K562 (cell line): ENCODE measurements around the gene TBCEL. TPM values are rescaled to one million over a fixed set of nuclear protein-coding genes. Genes with fewer than 3 reads are reported as not detected.

Experiments
- DPF2 ChIP-seq: fragments of 450-650 bp; IDR thresholded peaks from 2 replicates; pipeline ENCODE4 v1.6.1; 2016
- HDAC6 ChIP-seq: IDR thresholded peaks from 2 replicates; pipeline ENCODE4 v1.6.1; 2012; ENCODE audit warnings: low read depth, mild to moderate bottlenecking, control low read depth, inconsistent platforms, low read length, moderate library complexity
- RBM25 ChIP-seq: fragments of 200-400 bp; formaldehyde crosslinking; IDR thresholded peaks from 2 replicates; pipeline ENCODE4 v1.6.1; 2018; ENCODE audit warnings: low read length, low read depth, moderate library complexity; ENCODE audit not compliant: severe bottlenecking
- SMAD2 ChIP-seq: fragments of 150-350 bp; IDR thresholded peaks from 2 replicates; pipeline ENCODE4 v1.6.1; 2014; ENCODE audit warnings: low read depth, mild to moderate bottlenecking, low read length
- SRSF9 ChIP-seq: fragments of 200-400 bp; formaldehyde crosslinking; IDR thresholded peaks from 2 replicates; pipeline ENCODE4 v1.6.1; 2017; ENCODE audit warnings: low read depth, low read length, borderline replicate concordance
- U2AF2 ChIP-seq: fragments of 200-400 bp; formaldehyde crosslinking; optimal IDR thresholded peaks from 2 replicates; pipeline ENCODE3; 2017; ENCODE audit warnings: low read depth, mild to moderate bottlenecking, low read length
- ZNF507 ChIP-seq: conservative IDR thresholded peaks from 2 replicates; pipeline ENCODE4 v1.6.1; 2017; ENCODE audit warnings: missing genetic modification characterization, missing compliant biosample characterization
- ZNF561 ChIP-seq: fragments of 450-650 bp; formaldehyde crosslinking; conservative IDR thresholded peaks from 2 replicates; pipeline ENCODE4 v1.4.0; 2020; ENCODE audit warnings: mild to moderate bottlenecking, moderate library complexity
- polyA plus RNA-seq, 8 experiments: library from polyadenylated mRNA; depleted of rRNA in 4 of 8; stranded (reverse) in 5 of 8; unstranded in 3 of 8; fragments of >200 nt; fragmentation: Nextera tagmentation in 2 of 8; fragmentation: Illumina TruSeq in 1 of 8; extraction: Ambion mirVana in 2 of 8; extraction: Trizol in 1 of 8; gene quantifications; 2 replicates each; pipeline versions ENCODE4 v1.2.1 to v1.2.3, GENCODE V29; 2011 to 2014; ENCODE audit warnings: inconsistent platforms in 1 of 8, missing spikeins in 1 of 8
- total RNA-seq, 7 experiments: library from RNA; depleted of rRNA in 6 of 7; stranded (reverse); fragments of >200 nt in 6 of 7; fragmentation: Illumina TruSeq in 2 of 7; extraction: Trizol in 2 of 7; gene quantifications; 2 replicates each; pipeline versions ENCODE4 v1.2.1 to v1.2.3, GENCODE V29; 2011 to 2021; ENCODE audit warnings: low replicate concordance in 1 of 7
- TF ChIP-seq, protein P1 (sequence below): fragments of 450-650 bp; IDR thresholded peaks from 2 replicates; pipeline ENCODE4 v1.6.1; 2016; ENCODE audit warnings: mild to moderate bottlenecking, moderate library complexity

The TBCEL gene
- total and polyA plus RNA-seq, 9 of the 15 experiments (the other 6 are each of a cell fraction or from before 2014, with no cell fraction given), result 0.39 to 2.3 (median 1.4) TPM

GRCh38 chr11:120974466-120974865, 49.4 kb upstream of the TBCEL start (continued):
- TF ChIP-seq, protein P1, sequence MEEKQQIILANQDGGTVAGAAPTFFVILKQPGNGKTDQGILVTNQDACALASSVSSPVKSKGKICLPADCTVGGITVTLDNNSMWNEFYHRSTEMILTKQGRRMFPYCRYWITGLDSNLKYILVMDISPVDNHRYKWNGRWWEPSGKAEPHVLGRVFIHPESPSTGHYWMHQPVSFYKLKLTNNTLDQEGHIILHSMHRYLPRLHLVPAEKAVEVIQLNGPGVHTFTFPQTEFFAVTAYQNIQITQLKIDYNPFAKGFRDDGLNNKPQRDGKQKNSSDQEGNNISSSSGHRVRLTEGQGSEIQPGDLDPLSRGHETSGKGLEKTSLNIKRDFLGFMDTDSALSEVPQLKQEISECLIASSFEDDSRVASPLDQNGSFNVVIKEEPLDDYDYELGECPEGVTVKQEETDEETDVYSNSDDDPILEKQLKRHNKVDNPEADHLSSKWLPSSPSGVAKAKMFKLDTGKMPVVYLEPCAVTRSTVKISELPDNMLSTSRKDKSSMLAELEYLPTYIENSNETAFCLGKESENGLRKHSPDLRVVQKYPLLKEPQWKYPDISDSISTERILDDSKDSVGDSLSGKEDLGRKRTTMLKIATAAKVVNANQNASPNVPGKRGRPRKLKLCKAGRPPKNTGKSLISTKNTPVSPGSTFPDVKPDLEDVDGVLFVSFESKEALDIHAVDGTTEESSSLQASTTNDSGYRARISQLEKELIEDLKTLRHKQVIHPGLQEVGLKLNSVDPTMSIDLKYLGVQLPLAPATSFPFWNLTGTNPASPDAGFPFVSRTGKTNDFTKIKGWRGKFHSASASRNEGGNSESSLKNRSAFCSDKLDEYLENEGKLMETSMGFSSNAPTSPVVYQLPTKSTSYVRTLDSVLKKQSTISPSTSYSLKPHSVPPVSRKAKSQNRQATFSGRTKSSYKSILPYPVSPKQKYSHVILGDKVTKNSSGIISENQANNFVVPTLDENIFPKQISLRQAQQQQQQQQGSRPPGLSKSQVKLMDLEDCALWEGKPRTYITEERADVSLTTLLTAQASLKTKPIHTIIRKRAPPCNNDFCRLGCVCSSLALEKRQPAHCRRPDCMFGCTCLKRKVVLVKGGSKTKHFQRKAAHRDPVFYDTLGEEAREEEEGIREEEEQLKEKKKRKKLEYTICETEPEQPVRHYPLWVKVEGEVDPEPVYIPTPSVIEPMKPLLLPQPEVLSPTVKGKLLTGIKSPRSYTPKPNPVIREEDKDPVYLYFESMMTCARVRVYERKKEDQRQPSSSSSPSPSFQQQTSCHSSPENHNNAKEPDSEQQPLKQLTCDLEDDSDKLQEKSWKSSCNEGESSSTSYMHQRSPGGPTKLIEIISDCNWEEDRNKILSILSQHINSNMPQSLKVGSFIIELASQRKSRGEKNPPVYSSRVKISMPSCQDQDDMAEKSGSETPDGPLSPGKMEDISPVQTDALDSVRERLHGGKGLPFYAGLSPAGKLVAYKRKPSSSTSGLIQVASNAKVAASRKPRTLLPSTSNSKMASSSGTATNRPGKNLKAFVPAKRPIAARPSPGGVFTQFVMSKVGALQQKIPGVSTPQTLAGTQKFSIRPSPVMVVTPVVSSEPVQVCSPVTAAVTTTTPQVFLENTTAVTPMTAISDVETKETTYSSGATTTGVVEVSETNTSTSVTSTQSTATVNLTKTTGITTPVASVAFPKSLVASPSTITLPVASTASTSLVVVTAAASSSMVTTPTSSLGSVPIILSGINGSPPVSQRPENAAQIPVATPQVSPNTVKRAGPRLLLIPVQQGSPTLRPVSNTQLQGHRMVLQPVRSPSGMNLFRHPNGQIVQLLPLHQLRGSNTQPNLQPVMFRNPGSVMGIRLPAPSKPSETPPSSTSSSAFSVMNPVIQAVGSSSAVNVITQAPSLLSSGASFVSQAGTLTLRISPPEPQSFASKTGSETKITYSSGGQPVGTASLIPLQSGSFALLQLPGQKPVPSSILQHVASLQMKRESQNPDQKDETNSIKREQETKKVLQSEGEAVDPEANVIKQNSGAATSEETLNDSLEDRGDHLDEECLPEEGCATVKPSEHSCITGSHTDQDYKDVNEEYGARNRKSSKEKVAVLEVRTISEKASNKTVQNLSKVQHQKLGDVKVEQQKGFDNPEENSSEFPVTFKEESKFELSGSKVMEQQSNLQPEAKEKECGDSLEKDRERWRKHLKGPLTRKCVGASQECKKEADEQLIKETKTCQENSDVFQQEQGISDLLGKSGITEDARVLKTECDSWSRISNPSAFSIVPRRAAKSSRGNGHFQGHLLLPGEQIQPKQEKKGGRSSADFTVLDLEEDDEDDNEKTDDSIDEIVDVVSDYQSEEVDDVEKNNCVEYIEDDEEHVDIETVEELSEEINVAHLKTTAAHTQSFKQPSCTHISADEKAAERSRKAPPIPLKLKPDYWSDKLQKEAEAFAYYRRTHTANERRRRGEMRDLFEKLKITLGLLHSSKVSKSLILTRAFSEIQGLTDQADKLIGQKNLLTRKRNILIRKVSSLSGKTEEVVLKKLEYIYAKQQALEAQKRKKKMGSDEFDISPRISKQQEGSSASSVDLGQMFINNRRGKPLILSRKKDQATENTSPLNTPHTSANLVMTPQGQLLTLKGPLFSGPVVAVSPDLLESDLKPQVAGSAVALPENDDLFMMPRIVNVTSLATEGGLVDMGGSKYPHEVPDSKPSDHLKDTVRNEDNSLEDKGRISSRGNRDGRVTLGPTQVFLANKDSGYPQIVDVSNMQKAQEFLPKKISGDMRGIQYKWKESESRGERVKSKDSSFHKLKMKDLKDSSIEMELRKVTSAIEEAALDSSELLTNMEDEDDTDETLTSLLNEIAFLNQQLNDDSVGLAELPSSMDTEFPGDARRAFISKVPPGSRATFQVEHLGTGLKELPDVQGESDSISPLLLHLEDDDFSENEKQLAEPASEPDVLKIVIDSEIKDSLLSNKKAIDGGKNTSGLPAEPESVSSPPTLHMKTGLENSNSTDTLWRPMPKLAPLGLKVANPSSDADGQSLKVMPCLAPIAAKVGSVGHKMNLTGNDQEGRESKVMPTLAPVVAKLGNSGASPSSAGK, result no peak
- no peak for TF ChIP-seq RBM25
- TF ChIP-seq ZNF561 (CRISPR knock-in tag), result no peak
- TF ChIP-seq SRSF9, result no peak
- TF ChIP-seq ZNF507 (tag), result no peak
- no peak for TF ChIP-seq U2AF2
- no peak for TF ChIP-seq SMAD2
- no peak for TF ChIP-seq DPF2
- TF ChIP-seq HDAC6, result no peak
- TF ChIP-seq, all 486 proteins: peak for 0
